IPS-18c (cell line): Measurements from ENCODE around the gene TPST2.

Experiments
- H3K4me3 ChIP-seq: 2 replicates; pipeline ENCODE4 v1.7.0; 2013; ENCODE audit warnings: low read depth, mild to moderate bottlenecking, low read length, moderate library complexity; ENCODE audit not compliant: insufficient read depth
- H3K9me3 ChIP-seq: one replicate; pipeline ENCODE4 v1.6.1; 2013; ENCODE audit warnings: mild to moderate bottlenecking, low read length, moderate library complexity; ENCODE audit not compliant: control insufficient read depth, insufficient read depth

Gene TPST2

DNA sequence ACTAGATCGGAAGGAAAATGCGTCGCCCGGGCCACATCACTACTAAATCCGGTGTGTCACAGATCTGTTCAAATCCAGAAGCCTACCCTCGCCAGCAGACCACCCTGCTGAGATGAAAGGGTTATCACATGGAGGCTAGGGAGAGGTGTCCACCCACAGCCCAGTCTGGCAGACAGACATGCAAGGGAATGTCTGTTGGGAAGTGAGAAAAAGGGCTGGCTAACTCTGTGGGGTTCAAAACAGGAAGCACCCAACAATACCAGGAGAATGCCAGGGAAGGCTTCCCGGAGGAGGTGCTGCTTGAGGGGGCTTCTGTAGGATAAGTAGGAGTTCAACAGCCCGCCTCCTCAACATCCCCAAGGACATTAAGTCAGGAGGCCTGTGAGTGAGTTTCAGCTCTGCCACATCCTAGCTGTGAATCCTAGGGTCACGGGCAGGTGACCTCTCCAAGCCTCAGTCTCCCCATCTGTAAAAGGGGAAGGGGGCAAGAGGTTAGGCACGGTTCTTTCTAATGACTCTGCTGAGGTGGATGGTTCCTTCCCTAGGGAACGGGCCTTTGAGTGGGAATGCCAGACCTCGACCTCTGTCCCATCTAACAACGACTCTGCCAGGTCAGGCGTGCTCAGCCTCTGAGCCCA lies 1.1 kb downstream of the TPST2 start:
- peaks cover 2% of the 10 kb centered on the region for H3K9me3 ChIP-seq
- H3K4me3 ChIP-seq = peak overlapping the region; percentile 89

DNA sequence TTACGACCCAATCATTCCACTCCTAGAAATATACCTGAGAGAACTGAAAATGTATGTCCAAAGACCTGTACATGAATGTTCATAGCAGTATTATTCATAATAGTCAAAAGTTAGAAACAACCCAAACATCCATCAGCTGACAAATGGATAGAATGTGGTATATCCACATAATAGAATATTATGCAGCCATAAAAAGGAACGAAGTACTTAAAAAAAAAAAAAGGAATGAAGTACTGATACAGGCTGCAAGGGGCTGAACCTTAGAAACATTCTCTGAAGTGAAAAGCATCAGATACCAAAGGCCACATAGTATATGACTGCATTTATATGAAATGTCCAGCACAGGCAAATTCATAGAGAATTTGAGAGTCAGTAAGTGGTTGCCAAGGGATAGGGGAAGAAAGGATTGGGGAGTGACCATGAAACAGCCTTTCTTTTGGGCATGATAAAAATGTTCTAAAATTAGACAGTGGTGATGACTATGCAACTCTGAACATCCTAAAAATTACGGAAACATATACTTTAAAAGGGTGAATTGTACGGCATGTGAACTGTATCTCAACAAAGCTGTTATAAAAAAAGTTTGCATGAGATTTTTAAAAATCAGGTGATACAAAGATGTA lies 1.8 kb downstream of the TPST2 start:
- Histone ChIP-seq H3K9me3 (peaks cover 2% of the 10 kb centered on the region), H3K4me3 (no peak overlapping the region)

GRCh38 chr22:26586556-26587325 lies 3.2 kb downstream of the TPST2 start:
- H3K4me3 ChIP-seq = no peak overlapping the region
- H3K9me3 ChIP-seq = peaks cover 2% of the 10 kb centered on the region

DNA sequence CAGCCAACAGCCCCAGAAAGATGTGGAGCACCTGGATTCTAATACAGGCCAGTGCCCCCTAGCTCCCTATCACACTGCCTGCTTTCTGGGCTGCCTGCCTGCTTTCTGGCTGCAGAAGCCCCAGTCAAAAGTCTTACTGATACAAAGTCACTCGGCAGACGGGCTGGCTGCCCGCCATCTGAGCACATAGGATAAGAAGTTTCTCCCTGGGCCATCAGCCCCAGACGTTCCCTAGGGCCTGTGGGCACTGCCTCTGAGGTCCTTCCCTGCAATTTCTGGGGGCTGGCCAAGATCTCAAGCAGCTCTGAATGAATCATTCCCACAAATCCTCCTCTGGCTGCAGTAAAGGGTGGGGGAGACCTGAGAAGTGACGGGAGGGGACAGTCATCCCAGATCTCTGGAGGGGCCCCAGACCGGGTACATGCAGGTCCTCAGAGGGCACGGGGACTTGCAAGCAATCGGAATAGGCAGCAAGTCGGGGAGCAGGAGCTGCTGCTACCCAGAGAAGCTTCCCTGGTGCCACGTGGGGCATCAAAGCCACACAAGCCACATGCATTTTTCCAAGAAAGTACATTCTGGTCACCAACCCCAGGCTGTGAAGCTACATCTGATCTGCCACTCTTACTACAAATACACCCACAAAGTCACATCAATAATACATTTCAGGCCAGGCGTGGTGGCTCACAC lies 4.7 kb downstream of the TPST2 start:
- peaks cover 2% of the 10 kb centered on the region for H3K9me3 ChIP-seq
- H3K4me3 ChIP-seq = no peak overlapping the region

DNA sequence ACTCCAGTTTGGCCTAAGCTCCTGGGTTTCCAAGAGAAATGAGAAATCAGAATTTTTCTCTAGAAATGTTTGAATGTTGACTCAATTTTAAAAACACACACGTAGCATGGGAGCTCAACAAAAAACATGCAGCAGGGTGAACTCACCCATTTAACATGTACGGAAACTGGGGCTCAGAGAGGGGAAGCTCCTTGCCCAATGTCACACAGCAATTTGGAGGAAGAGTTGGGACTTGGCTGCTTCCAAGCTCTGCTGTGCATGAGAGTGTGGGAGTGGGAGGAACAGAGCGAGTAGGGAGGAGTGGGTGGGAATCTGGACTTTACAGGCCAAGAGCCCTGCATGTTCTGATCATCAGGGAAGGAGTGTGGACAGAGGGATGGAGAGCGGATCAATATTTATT lies 5.9 kb downstream of the TPST2 start:
- H3K9me3 ChIP-seq = no peaks in the 10 kb centered on the region
- no peak overlapping the region for H3K4me3 ChIP-seq

GRCh38 chr22:26581633-26582168 lies 8.2 kb downstream of the TPST2 start:
- no peak overlapping the region for H3K4me3 ChIP-seq
- no peaks in the 10 kb centered on the region for H3K9me3 ChIP-seq

DNA sequence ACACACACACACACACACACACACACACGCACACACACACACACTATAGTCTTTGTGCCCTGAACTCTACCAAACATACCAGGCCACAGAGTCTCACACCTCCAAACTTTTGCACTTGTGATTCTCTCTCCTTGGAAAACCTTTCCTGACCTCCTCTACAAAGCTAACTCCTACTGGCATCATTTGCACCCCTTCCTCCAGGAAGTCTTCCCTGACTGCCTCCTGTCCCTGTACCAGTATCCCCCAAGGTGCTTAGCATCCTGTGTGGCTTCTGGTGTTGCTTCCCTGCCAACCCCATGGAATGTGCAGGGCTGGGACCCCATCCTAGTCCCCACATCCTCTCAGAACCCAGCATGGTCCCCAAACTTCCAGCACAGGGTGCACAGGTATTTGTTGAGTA lies 8.9 kb downstream of the TPST2 start:
- H3K4me3 ChIP-seq = no peak overlapping the region

GRCh38 chr22:26580240-26580962 lies 9.5 kb downstream of the TPST2 start:
- H3K4me3 ChIP-seq = no peak overlapping the region
- no peaks in the 10 kb centered on the region for H3K9me3 ChIP-seq

More for the DNA sequence above, 8.9 kb downstream of the TPST2 start:
- H3K9me3 ChIP-seq = no peaks in the 10 kb centered on the region

- Histone ChIP-seq H3K4me3 (no peak overlapping the region), H3K9me3 (no peaks in the 10 kb centered on the region)
Measured at GRCh38 chr22:26579331-26579886, 10.5 kb downstream of the TPST2 start.

- H3K4me3 ChIP-seq = no peak overlapping the region
- H3K9me3 ChIP-seq = no peaks in the 10 kb centered on the region
Measured at GRCh38 chr22:26577081-26577480, 12.9 kb downstream of the TPST2 start.

DNA sequence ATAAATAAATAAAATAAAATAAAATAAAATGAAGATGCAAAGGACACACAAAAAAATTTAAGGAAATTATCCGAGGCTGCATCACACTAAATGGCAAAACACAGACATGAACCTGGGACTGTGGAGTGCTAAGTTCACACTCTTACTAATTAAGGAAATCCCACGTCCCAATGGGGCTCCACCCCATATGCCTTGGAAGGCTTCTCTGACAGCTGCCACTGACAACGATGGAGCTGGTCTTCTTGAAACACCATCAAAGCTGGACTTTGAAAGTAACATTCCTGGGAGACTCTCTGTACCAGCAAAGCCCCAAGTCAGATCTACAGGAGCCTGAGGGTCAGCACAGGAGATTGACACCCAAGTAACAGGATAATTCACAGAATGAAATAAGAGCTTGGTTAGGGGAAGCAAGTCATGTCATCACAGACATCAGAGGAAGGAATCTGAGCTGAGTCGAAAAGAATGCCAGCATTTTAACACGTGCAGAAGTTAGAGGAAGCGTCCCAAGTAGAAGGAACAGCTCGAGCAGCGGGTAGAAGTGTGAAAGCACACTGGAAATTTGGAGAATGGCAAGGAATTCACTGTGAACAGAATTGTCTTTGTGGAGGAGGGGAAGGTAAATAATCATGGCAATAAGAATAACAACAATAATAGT lies 13.8 kb downstream of the TPST2 start:
- Histone ChIP-seq H3K4me3 (no peak overlapping the region), H3K9me3 (no peaks in the 10 kb centered on the region)

GRCh38 chr22:26574001-26574723 lies 15.8 kb downstream of the TPST2 start:
- Histone ChIP-seq H3K4me3 (no peak overlapping the region), H3K9me3 (no peaks in the 10 kb centered on the region)

- no peak overlapping the region for H3K4me3 ChIP-seq
Measured at GRCh38 chr22:26573026-26573662, 16.8 kb downstream of the TPST2 start.

DNA sequence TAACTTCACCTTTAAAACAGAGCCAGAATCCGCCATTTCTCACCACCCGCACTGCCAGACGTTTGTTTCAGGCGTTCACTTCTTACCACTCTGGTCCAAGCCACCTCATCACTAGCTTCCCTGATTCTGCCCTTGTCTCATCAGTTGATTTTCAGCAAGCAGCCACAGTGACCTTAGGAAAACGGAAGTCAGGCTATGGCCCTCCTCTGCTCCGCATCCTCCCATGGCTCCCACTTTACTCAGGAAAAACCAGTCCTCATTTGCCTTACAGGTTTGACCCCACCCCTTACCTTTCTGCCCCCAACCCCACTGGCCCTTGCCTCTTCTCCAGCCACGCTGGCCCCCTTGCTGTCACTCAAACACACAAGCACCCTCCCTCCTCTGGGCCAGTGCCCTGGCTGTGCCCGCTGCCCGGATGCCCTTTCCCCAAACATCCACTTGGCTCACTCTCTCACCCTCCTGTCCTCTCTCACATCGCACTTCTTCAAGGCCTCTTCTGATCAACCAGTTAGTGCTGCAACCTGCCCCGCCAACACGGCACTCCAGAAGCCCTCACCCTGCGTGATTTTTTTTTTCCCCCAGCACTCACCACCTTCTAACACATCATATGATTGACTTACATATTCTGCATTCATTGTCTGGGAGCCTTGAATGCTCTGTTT lies 18.9 kb downstream of the TPST2 start:
- no peaks in the 10 kb centered on the region for H3K9me3 ChIP-seq
- H3K4me3 ChIP-seq = no peak overlapping the region

More at GRCh38 chr22:26573026-26573662, 16.8 kb downstream of the TPST2 start:
- H3K9me3 ChIP-seq = no peaks in the 10 kb centered on the region

GRCh38 chr22:26570115-26570514 lies 19.8 kb downstream of the TPST2 start:
- Histone ChIP-seq H3K4me3 (no peak overlapping the region), H3K9me3 (no peaks in the 10 kb centered on the region)
